ENCODE measurements around the gene TM4SF4. TPM values are rescaled to one million over a fixed set of nuclear protein-coding genes. Genes with fewer than 3 reads are reported as not detected.

TM4SF4 gene
- 0.12 TPM for total RNA-seq (2013)
- under 1 TPM in 1 of 3 donors, not detected in 2; 0.08 TPM for polyA plus RNA-seq
- 0.08 and 0.14 TPM in 2 replicates for polyA minus RNA-seq
- 0 to 1.0 (median 0.05) reads per million in 11 experiments for total RNA-seq

GRCh38 chr3:149474250-149474817 lies at the start of gene TM4SF4:
Gene TM4SF4 (plus strand): TSS chr3:149474697. CDS start chr3:149474878, 181 bp downstream.
- DNase-seq, result no peak
- Mint-ChIP-seq H3K36me3 (no peaks in the 10 kb centered on the region), H3K9me3 (peaks cover 0 to 2% (median 0%) of the 10 kb centered on the region in 7 donors), H3K27ac (peak within 1 kb of the TSS; percentile 84 to 95 (median 93)), H3K27me3 (ENCODE audit: low read depth in 3 of 3) (peaks cover 0 to 3% (median 0%) of the 10 kb centered on the region in 3 donors), H3K4me1 (peaks cover 69% of the 10 kb centered on the region), H3K4me3 (peak within 1 kb of the TSS in 1 of 2 donors; percentile 39)
- H3K9me3 ChIP-seq (replicated peaks in 1 of 2; ENCODE audit: control insufficient read depth in 1 of 2, insufficient read depth in 1 of 2, low read length in 2 of 2), result no peaks in the 10 kb centered on the region
- peak within 1 kb of the TSS; percentile 42 for H3K4me2 ChIP-seq (replicated peaks; ENCODE audit: extremely low read depth, low read length, poor library complexity, severe bottlenecking)
- WGBS (ENCODE audit: insufficient coverage), result 83% methylated on average over 4 of the region's 5 CpGs
- no peaks in the 10 kb centered on the region for H3K36me3 ChIP-seq (replicated peaks in 1 of 2; ENCODE audit: control insufficient read depth in 1 of 2, insufficient read depth in 2 of 2, low read length in 2 of 2)
- no peak within 1 kb of the TSS for H3K9ac ChIP-seq (ENCODE audit: insufficient read depth, low read length, poor library complexity, severe bottlenecking)
- peak within 1 kb of the TSS in 1 of 3 experiments; percentile 30 for H3K4me3 ChIP-seq (replicated peaks in 1 of 3; ENCODE audit: low read depth in 2 of 3, low read length in 3 of 3)
- peak within 1 kb of the TSS; percentile 62 to 80 for H3K27ac ChIP-seq (ENCODE audit: low read depth in 1 of 2, low read length in 2 of 2)
- H2AFZ ChIP-seq (ENCODE audit: insufficient read depth, low read depth, low read length, poor library complexity, severe bottlenecking), result no peak within 1 kb of the TSS
- no peaks in the 10 kb centered on the region for H3K27me3 ChIP-seq (ENCODE audit: control insufficient read depth in 2 of 2, insufficient read depth in 2 of 2, low read length in 2 of 2)
- no peaks in the 10 kb centered on the region for H3K79me2 ChIP-seq (ENCODE audit: insufficient read depth, low read length)
- H3K4me1 ChIP-seq (ENCODE audit: control insufficient read depth in 1 of 2, insufficient read depth in 2 of 2, low read length in 2 of 2), result peaks cover 62 to 68% of the 10 kb centered on the region in 2 donors
- TF ChIP-seq CTCF (IDR thresholded peaks at IDR 0.05), result no peak
- intact Hi-C loops (cut with micrococcal nuclease), result loop anchor here (10.0 kb wide), 2 partner anchors 80 to 100 kb away; partner anchors contain the start of gene TM4SF1 (in 1 of the 2)
- H4K20me1 ChIP-seq (ENCODE audit: insufficient read depth, low read length), result no peaks in the 10 kb centered on the region

DNA sequence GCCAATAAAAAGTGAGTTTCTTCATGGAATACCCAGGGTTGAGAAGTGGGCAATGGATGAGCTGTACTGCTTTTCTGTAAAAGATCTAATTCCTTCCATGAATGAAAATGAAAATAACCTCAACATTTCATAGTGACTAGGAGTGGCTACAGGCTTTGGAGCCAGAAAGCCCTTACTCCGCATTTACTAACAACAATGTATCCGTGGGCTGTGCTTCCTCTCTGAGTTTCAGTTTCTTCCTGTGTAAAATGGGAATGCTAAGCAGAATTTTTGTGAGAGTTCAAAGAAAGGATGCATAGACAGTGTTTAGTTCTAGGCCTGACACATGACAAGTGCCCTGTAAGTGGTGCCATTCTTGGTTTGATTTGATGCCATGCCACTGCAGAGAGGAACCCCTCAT lies 49.6 kb upstream of the TM4SF4 start:
- Mint-ChIP-seq H3K4me1 (peaks cover 22% of the 10 kb centered on the region), H3K9me3 (peaks cover 0 to 2% (median 0%) of the 10 kb centered on the region in 7 donors), H3K36me3 (no peaks in the 10 kb centered on the region), H3K27ac (peak overlapping the region in 1 of 7 donors; percentile 69), H3K27me3 (ENCODE audit: low read depth in 3 of 3) (peaks cover 0 to 1% (median 0%) of the 10 kb centered on the region in 3 donors), H3K4me3 (no peak overlapping the region)
- no CpG with 5 or more reads among the region's 2 CpGs for WGBS (ENCODE audit: insufficient coverage)
- no peaks in the 10 kb centered on the region for H3K9me3 ChIP-seq (replicated peaks in 1 of 2; ENCODE audit: control insufficient read depth in 1 of 2, insufficient read depth in 1 of 2, low read length in 2 of 2)
- H3K27me3 ChIP-seq (ENCODE audit: control insufficient read depth in 2 of 2, insufficient read depth in 2 of 2, low read length in 2 of 2), result no peaks in the 10 kb centered on the region
- no peak overlapping the region for H2AFZ ChIP-seq (ENCODE audit: insufficient read depth, low read depth, low read length, poor library complexity, severe bottlenecking)
- no peak for TF ChIP-seq CTCF (IDR thresholded peaks at IDR 0.05)
- H3K4me3 ChIP-seq (replicated peaks in 1 of 3; ENCODE audit: low read depth in 2 of 3, low read length in 3 of 3), result no peak overlapping the region
- no peaks in the 10 kb centered on the region for H4K20me1 ChIP-seq (ENCODE audit: insufficient read depth, low read length)
- H3K4me2 ChIP-seq (replicated peaks; ENCODE audit: extremely low read depth, low read length, poor library complexity, severe bottlenecking), result no peak overlapping the region
- no peak overlapping the region for H3K27ac ChIP-seq (ENCODE audit: low read depth in 1 of 2, low read length in 2 of 2)
- intact Hi-C loops (cut with micrococcal nuclease), result no loop called here
- peaks cover 8 to 18% of the 10 kb centered on the region in 2 donors for H3K4me1 ChIP-seq (ENCODE audit: control insufficient read depth in 1 of 2, insufficient read depth in 2 of 2, low read length in 2 of 2)
- H3K9ac ChIP-seq (ENCODE audit: insufficient read depth, low read length, poor library complexity, severe bottlenecking), result no peak overlapping the region
- no peak for DNase-seq
- no peaks in the 10 kb centered on the region for H3K36me3 ChIP-seq (replicated peaks in 1 of 2; ENCODE audit: control insufficient read depth in 1 of 2, insufficient read depth in 2 of 2, low read length in 2 of 2)
- no peaks in the 10 kb centered on the region for H3K79me2 ChIP-seq (ENCODE audit: insufficient read depth, low read length)
